GM13976 (cell line): ENCODE measurements around the gene RNU11.
A peak's percentile ranks its signal among the peaks of the same experiment; 100 is the strongest.

Source experiments
- DNase-seq: peaks from one replicate; pipeline ENCODE4 v3.0.0; 2012; ENCODE audit warnings: low spot score
- in situ Hi-C: fragments of 300-500 bp; cut with MboI; formaldehyde crosslinking; loops from one replicate; pipeline ENCODE4 v1.12.0; 2022; ENCODE audit warnings: low sequenced_read_pairs, mixed read lengths, inconsistent platforms; ENCODE audit not compliant: unreplicated experiment
- TF ChIP-seq, protein P1 (sequence below): IDR thresholded peaks from 2 replicates; pipeline ENCODE4 v1.5.1; 2012; ENCODE audit warnings: borderline replicate concordance, mild to moderate bottlenecking; ENCODE audit not compliant: insufficient read depth; ENCODE audit errors: extremely low read depth, missing control alignments, control extremely low read depth

Gene RNU11

DNA sequence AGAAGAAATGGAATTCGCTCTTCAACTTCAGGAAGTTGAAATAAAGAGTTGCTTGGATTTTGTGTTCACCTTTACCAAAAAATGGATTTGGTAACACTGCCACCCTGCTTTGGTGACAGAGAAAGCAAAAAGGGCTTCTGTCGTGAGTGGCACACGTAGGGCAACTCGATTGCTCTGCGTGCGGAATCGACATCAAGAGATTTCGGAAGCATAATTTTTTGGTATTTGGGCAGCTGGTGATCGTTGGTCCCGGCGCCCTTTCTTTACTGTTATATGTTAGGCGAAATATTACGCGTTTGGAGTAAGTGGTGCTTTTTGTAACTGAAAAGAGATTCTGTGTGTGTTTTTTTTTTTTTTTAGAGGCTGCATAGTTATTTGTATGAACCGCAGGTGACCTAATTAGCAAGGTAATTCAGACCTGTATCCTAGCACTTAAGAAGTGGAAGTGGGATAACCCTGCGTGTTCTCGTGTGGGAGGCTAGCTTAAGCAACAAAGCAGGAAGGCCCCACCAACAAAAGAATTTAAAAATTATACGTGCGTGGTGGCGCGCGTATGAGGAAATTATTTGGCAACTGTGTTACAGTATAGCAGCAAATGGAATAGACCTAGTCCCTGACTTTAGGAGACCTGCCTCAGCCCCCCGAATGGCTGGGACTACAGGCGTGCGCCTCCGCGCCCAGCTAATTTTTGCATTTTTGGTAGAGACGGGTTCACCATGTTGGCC, at the start of gene RNU11:
TSS of gene RNU11 (plus strand) at position 127 of the 725 bp plus-strand sequence.
- DNase-seq: peak; percentile 82
- TF ChIP-seq, protein P1, sequence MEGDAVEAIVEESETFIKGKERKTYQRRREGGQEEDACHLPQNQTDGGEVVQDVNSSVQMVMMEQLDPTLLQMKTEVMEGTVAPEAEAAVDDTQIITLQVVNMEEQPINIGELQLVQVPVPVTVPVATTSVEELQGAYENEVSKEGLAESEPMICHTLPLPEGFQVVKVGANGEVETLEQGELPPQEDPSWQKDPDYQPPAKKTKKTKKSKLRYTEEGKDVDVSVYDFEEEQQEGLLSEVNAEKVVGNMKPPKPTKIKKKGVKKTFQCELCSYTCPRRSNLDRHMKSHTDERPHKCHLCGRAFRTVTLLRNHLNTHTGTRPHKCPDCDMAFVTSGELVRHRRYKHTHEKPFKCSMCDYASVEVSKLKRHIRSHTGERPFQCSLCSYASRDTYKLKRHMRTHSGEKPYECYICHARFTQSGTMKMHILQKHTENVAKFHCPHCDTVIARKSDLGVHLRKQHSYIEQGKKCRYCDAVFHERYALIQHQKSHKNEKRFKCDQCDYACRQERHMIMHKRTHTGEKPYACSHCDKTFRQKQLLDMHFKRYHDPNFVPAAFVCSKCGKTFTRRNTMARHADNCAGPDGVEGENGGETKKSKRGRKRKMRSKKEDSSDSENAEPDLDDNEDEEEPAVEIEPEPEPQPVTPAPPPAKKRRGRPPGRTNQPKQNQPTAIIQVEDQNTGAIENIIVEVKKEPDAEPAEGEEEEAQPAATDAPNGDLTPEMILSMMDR: no peak
- in situ Hi-C loops: no loop called here

DNA sequence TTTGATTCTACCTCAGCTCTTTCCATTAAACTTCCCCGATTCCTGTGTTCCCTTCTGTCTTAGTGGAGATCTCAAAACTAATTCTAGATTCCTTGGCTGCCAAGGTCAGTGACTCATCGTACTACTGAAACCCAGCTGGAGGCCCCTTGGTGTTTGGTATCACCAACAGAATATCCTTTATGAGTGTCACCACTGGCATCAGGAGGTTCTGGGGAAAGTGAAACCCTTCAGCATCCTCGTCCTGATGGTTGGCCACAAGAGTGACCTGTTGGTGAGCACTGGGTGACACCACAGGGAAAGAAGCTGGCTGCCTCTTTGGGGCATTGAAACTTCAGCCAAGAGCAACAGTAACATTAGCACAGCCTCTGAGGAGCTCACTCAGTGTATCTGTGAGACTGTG, 46.7 kb upstream of the RNU11 start:
- TF ChIP-seq, protein P1: no peak
- in situ Hi-C loops: loop anchor here (5.0 kb wide), 1 partner anchor 84 kb away; no protein-coding TSS in a partner anchor
- no peak for DNase-seq

DNA sequence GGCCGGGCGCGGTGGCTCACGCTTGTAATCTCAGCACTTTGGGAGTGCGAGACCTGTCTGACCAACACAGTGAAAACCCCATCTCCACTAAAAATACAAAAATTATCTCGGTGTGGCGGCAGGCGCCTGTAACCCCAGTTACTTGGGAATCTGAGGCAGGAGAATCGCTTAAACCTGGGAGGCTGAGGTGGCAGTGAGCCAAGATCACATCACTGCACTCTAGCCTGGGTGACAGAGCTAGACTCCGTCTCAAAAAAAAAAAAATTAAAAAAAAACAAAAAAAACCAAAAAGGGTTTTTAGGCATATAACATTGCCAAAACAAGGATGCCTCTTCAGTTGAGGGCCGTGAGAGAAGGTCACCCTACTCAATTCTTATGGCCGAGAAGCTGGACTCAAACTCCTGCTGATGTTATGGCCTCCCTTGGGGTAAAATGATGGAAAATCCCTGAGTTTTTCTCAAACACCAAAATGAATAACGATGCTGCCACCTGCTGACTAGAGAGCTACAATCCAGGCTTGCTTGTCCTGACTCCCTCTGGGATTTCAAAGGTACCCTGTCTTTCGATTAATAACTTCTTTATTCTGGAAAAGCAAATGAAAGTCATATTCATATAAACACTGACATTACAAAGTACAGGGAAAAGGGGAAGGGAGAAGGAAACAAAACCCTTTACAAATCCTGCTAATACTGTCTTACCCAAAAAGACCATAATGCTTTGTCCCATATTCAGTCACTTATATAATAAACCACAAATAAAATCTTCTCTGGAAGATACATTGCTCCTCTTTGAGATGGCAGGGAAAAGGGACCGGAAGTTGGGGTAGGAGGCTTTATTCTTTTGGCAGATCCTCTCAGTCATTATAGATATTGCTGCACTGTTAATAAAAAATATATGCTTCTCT, 45.6 kb upstream of the RNU11 start:
- peak; percentile 60 for DNase-seq
- TF ChIP-seq, protein P1: peak; percentile 58
- in situ Hi-C loops: loop anchor here (5.0 kb wide), 1 partner anchor 85 kb away; no protein-coding TSS in a partner anchor

DNA sequence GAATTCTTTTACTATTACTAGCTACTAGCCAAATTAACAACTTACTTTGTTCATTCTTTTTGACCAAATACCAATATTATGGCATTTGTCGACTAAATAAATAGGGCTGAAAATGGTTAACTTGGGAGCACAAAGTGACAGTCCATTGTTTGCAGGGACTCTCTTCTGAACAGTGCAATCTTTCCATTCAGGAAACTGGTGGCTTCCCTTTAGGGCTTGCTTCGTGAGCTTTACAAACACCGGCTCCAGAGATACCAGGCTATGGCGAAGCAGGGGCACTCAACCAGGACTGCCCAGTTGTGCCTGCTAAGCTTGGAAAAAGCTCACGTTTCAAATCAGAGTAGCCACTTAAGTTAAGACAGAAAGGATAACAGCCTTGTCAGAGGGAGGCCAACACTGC, 44.0 kb upstream of the RNU11 start:
- TF ChIP-seq, protein P1: no peak
- in situ Hi-C loops: loop anchor here (5.0 kb wide), 1 partner anchor 87 kb away; no protein-coding TSS in a partner anchor
- no peak for DNase-seq

DNA sequence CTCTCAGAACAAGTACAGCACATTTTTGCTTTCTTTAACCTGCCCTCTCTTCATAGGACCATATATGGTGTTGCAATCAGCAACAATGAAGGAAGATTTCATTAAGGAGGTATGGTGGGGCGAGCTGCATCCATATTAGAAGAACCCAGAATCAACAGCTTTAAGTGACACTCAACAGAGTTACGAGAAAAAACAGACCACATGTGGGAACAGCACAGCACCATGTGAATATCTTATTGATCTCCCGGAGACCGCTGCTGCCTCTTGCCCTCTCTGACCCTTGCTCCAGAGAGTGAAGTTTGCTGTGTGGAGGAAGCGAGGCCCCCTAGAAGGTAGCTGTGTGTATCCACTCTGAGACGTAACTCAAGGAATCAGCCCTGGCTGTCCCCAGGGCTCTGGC, 43.4 kb upstream of the RNU11 start:
- DNase-seq: no peak
- in situ Hi-C loops: loop anchor here (5.0 kb wide), 1 partner anchor 88 kb away; no protein-coding TSS in a partner anchor
- TF ChIP-seq, protein P1: no peak

DNA sequence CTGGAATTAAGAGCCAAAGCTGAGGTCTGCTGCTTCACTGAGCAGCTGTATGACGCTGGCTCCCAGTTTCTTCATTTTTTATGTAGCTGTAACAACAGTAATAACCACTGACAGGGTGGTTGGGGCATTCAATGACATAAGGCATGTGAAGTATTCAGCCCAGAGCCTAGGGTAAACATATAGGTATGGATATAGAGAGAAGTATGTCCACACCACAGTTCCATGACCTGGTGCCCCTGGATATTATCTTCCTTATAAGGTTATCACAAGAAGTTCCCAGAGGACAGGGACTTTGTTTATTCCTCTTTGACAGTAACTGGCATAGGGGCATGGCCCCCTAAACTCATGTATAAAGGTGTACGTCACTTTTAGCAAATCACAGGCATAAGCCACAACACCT, 41.6 kb upstream of the RNU11 start:
- TF ChIP-seq, protein P1: no peak
- in situ Hi-C loops: no loop called here
- DNase-seq: no peak
